Activated naive CD4-positive, alpha-beta T cell treated with anti-CD3 and anti-CD28 coated beads for 36 hours (primary cell): ENCODE measurements around the gene TLDC2. TPM values are rescaled to one million over a fixed set of nuclear protein-coding genes. Genes with fewer than 3 reads are reported as not detected.
A peak's percentile ranks its signal among the peaks of the same experiment; 100 is the strongest.

Experiments used
- CTCF ChIA-PET: fragments of 350-600 bp; sonication (Branson Sonifier 250); formaldehyde crosslinking; loops from one replicate; lab custom pipeline; 2021; ENCODE audit warnings: antibody characterized with exemption; lab: Charles Lee
- DNase-seq: peaks from one replicate; pipeline ENCODE4 v3.0.0-alpha.2; 2020
- H3K27ac Mint-ChIP-seq: one replicate; pipeline ENCODE4 v1.8.0; 2021; ENCODE audit warnings: mild to moderate bottlenecking, mixed read lengths
- H3K27me3 Mint-ChIP-seq: one replicate; pipeline ENCODE4 v1.8.0; 2021; ENCODE audit warnings: low read depth, mixed read lengths
- H3K36me3 Mint-ChIP-seq: one replicate; pipeline ENCODE4 v1.8.0; 2021; ENCODE audit warnings: low read depth, mixed read lengths
- H3K4me1 Mint-ChIP-seq: one replicate; pipeline ENCODE4 v1.8.0; 2021; ENCODE audit warnings: low read depth, mixed read lengths
- H3K4me3 Mint-ChIP-seq: one replicate; pipeline ENCODE4 v1.8.0; 2021; ENCODE audit warnings: mild to moderate bottlenecking, moderate library complexity, mixed read lengths
- H3K9me3 Mint-ChIP-seq: one replicate; pipeline ENCODE4 v1.8.0; 2021; ENCODE audit warnings: mixed read lengths
- intact Hi-C: fragments of 100-400 bp; cut with micrococcal nuclease; formaldehyde crosslinking; loops from one replicate; pipeline ENCODE4 v1.15.1; 2023
- total RNA-seq, 2 experiments: library from RNA; stranded (reverse); gene quantifications; one replicate each; pipeline ENCODE4 v1.2.3, GENCODE V29; 2021

Gene TLDC2
- total RNA-seq, result not detected

DNA sequence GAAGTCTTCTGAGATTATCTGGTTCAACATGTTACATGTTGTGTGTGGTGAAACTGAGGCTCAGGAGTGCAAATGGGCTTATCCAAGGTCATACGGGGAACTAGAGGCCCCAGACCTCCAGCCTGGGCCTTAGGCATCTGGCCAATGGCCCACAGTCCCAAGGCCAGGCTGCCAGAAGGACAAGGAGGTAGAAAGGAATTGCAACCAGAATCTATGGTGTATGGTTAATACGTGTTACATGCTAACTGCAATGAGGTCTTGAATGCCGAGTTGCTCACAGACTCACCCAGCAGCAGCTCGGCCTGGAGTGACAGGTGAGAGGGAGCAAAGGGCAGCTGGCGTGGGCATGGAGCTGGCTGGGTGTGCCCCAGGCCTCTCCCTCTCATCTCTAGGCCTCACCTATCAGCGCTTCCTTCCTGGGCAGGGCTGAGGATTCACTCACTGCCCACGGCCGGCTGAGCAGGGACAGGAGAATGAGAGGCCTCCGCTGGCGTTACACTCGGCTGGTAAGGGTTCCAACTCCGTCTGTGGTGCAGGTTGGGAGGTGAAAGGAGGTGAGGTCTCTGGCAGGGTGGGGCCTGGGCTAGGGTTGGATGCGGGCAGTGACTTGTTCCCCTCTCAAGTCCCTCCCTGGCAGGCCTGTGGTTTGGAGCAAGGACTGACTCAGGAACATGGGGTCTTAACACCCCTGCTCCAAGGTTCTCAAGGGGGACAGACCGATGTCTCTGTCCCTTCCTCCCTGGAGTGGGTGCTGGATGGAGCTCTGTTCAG, at the start of gene TLDC2:
Gene TLDC2, plus strand, starts transcription at position 437 of the 771 bp plus-strand sequence. Its CDS starts 37 bp downstream, at position 474.
- CTCF ChIA-PET, result interaction anchor here (0.6 to 1.1 kb wide), 2 partner anchors 12 to 120 kb away, joined by 3 read pairs; a partner anchor contains a TSS
- intact Hi-C loops, result no loop called here
- no peak within 1 kb of the TSS for H3K27ac Mint-ChIP-seq
- no peaks in the 10 kb centered on the region for H3K27me3 Mint-ChIP-seq
- H3K4me3 Mint-ChIP-seq, result no peak within 1 kb of the TSS
- DNase-seq, result no peak
- no peaks in the 10 kb centered on the region for H3K9me3 Mint-ChIP-seq
- no peaks in the 10 kb centered on the region for H3K36me3 Mint-ChIP-seq
- no peaks in the 10 kb centered on the region for H3K4me1 Mint-ChIP-seq

DNA sequence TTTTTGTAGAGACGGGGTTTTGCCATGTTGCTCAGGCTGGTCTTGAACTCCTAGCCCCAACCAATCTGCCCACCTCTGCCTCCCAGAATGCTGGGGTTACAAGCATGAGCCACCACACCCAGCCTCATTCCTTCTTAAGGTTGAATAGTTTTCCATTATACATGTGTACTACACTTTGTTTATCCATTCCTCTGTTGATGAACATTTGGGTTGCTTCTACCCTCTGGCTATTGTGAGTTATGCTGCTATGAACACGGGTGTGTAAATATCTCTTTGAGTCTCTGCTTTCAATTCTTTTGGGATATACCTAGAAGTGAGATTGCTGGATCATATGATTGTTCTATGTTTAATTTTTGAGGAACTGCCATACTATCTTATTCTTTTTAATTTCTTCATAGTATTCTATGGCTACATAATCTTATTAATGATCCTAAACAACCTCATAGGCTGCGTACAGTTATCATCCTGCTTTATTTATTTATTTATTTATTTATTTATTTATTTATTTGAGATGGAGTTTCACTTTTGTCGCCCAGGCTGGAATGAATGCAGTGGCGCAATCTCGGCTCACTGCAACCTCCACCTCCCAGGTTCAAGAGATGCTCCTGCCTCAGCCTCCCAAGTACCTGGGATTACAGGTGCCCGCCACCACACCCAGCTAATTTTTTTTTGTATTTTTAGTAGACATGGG, 49.2 kb upstream of the TLDC2 start:
- intact Hi-C loops, result no loop called here

DNA sequence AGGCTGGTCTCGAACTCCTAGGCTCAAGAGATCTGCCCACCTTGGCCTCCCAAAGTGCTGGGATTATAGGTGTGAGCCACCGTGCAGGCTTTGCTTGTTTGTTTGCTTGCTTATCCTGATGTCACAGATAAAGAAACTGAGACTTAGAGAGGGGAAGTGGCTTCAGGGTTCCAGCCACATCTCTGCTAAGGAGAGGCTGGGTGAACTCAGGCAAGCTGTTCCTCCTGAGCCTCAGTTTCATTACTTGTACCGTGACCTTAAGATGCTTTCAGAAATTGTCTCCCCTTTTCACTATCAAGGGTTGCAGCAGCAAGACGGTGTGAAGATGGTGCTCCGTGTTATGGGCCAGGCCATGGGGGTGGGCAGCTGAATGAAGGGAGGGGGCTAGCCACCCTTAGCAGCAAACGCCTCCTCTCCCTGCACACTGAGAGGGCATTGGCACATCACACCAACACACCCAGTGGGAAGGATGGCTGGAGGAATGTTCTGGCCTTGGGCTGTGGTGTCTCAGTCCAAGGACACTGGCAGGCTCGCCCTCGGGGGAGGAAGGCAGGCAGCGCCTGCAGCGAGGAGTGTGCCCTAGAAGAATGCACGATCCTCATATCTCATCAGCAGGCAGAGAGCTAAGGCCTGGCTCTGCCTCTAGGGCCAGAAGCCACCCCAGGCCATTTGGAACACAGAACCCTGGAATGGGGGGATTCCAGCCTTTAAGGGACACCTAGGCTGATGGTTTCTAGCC, 48.2 kb upstream of the TLDC2 start:
- no peak for DNase-seq
- no peak overlapping the region for H3K4me3 Mint-ChIP-seq
- H3K27ac Mint-ChIP-seq, result no peak overlapping the region
- intact Hi-C loops, result no loop called here
- CTCF ChIA-PET, result no interaction called here
- H3K27me3 Mint-ChIP-seq, result no peaks in the 10 kb centered on the region
- H3K9me3 Mint-ChIP-seq, result no peaks in the 10 kb centered on the region
- H3K36me3 Mint-ChIP-seq, result no peaks in the 10 kb centered on the region
- H3K4me1 Mint-ChIP-seq, result no peaks in the 10 kb centered on the region

More for the DNA sequence above, 49.2 kb upstream of the TLDC2 start:
- Mint-ChIP-seq H3K27me3 (no peaks in the 10 kb centered on the region), H3K27ac (no peak overlapping the region), H3K9me3 (no peaks in the 10 kb centered on the region), H3K4me1 (no peaks in the 10 kb centered on the region), H3K4me3 (no peak overlapping the region), H3K36me3 (no peaks in the 10 kb centered on the region)
- CTCF ChIA-PET, result no interaction called here
- DNase-seq, result no peak

DNA sequence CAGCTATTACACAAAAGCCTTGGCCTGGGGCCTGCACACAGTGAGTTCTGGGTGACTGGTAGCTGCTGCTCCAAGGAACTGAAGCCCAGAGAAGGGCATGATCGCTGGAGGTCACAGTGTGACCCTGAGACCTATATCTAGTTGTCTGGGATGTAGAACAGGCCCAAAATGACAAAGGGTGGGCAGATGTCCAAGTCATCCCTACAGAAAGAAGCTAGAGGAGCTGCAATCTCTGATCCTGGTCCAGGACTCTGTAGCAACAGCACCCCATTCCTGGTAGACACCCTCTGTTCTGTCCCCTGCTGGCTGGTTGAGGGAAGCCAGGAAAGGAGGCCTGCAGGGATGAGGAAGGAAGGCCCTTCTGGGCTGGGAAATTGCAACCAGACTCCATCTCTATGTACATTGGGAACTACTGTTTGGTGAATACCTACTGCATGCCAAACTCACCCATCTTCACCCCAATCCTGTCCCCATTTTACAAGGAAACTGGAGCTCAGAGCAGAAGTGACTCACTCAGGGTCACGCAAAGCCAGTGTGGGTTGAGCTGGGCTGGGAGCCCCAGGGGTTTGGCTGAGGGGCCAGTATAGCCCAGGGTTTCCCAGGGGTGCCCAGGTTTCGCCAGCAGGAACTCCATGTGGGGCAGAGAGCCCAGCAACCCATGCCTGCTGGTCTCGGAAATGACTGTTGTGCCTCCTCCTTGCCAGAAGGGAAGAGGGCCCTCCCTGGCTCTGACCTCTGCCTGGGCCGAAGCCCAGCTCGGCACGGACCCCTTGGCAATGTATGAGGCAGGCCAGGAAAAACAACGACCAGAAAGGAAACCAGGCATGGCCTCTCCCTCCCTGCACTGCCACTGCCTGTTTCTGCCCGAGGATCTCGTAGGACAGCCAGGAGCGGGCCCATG, 44.9 kb upstream of the TLDC2 start:
- H3K27me3 Mint-ChIP-seq, result no peaks in the 10 kb centered on the region
- CTCF ChIA-PET, result interaction anchor here (1.1 to 1.4 kb wide), 3 partner anchors 11 to 56 kb away, joined by 4 to 6 read pairs (median 4); no protein-coding TSS in a partner anchor
- no peak overlapping the region for H3K27ac Mint-ChIP-seq
- peaks cover 8% of the 10 kb centered on the region for H3K4me1 Mint-ChIP-seq
- H3K4me3 Mint-ChIP-seq, result no peak overlapping the region
- H3K36me3 Mint-ChIP-seq, result no peaks in the 10 kb centered on the region
- H3K9me3 Mint-ChIP-seq, result no peaks in the 10 kb centered on the region
- intact Hi-C loops, result no loop called here
- no peak for DNase-seq

DNA sequence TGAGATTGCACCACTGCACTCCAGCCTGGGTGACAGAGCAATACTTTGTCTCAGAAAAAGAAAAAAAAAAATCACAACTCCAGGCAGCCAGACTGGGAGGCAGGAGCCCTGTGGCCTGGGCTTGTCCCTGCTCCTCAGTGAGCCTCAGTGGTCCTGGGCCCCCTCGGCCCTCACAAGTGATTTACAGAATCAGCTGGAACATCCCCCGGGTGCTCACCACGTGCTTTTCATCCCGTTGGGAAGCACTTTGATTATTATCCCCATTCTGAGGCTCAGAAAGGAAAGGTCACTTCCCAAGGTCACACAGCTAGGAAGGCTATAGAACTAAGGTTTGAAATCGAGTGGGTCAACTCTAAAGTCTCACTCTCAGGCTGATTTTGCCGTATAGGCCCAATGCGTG, 43.1 kb upstream of the TLDC2 start:
- intact Hi-C loops, result no loop called here
- CTCF ChIA-PET, result interaction anchor here (3.6 kb wide), 1 partner anchor 24 kb away, joined by 16 read pairs; no protein-coding TSS in a partner anchor
- Mint-ChIP-seq H3K4me3 (no peak overlapping the region), H3K27ac (no peak overlapping the region), H3K27me3 (no peaks in the 10 kb centered on the region), H3K36me3 (no peaks in the 10 kb centered on the region), H3K9me3 (no peaks in the 10 kb centered on the region), H3K4me1 (peaks cover 14% of the 10 kb centered on the region)
- DNase-seq, result no peak

DNA sequence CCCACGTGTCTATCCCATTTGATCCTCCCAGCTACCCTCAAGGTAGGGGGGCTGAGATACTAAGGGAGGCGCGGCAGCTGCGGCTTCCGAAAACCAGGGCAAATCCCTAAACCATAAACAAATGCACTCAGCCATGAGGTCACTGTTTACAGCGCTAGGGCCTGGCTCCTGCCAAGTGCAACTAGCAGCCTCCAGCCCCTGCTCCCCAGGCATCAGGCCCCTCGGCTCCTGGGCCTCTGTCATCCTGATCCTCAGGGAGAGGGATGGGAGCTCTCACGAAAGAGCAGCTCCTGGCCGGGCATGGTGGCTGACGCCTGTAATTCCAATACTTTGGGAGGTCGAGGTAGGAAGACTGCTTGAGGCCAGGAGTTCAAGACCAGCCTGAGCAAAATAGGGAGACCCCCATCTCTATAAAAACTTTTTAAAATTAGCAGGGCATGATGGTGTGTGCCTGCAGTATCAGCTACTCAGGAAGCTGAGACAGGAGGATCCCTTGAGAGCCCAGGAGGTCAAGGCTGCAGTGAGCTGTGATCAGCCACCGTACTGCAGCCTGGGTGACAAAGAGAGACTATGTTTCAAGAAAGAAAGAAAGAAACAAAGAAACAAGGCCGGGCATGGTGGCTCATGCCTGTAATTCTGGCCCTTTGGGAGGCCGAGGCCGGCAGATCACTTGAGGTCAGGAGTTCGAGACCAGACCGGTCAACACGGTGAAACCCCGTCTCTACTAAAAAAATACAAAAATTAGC, 42.5 kb upstream of the TLDC2 start:
- Mint-ChIP-seq H3K4me3 (no peak overlapping the region), H3K36me3 (no peaks in the 10 kb centered on the region), H3K27ac (no peak overlapping the region), H3K4me1 (peaks cover 14% of the 10 kb centered on the region), H3K27me3 (no peaks in the 10 kb centered on the region), H3K9me3 (no peaks in the 10 kb centered on the region)
- CTCF ChIA-PET, result interaction anchor here (0.5 to 3.6 kb wide), 3 partner anchors 25 to 573 kb away, joined by 3 to 16 read pairs (median 5); no protein-coding TSS in a partner anchor
- intact Hi-C loops, result loop anchor here (2.0 kb wide), 2 partner anchors 23 to 31 kb away; no protein-coding TSS in a partner anchor
- DNase-seq, result no peak

DNA sequence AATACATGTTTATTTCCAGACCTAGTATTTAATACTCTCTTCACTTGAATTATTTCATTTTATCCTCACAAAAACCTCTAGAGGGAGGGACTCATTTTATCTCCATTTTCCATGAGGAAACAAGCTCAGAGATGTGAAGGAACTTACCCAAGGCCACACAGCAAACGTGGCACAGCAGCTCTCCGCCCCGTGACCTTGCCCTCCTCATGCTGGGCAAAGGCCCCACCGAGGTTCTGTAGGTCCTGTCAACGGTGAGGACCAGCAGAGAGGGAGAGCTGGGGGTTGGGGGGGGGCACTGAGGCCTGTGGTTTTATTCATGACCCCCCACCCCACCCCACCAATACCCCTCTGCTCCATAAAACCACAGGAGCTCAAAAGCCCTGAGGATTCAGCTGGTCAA, 40.9 kb upstream of the TLDC2 start:
- Mint-ChIP-seq H3K27ac (peak overlapping the region; percentile 46), H3K4me3 (peak overlapping the region; percentile 88), H3K4me1 (peaks cover 14% of the 10 kb centered on the region), H3K36me3 (no peaks in the 10 kb centered on the region), H3K27me3 (no peaks in the 10 kb centered on the region), H3K9me3 (no peaks in the 10 kb centered on the region)
- no peak for DNase-seq
- CTCF ChIA-PET, result interaction anchor here (0.6 to 3.6 kb wide), 14 partner anchors 13 to 344 kb away, joined by 3 to 16 read pairs (median 4); partner anchors contain the start of gene DSN1
- intact Hi-C loops, result loop anchor here (2.0 to 5.0 kb wide), 5 partner anchors 22 to 263 kb away; partner anchors contain the start of genes DSN1, RBL1 and TGIF2

DNA sequence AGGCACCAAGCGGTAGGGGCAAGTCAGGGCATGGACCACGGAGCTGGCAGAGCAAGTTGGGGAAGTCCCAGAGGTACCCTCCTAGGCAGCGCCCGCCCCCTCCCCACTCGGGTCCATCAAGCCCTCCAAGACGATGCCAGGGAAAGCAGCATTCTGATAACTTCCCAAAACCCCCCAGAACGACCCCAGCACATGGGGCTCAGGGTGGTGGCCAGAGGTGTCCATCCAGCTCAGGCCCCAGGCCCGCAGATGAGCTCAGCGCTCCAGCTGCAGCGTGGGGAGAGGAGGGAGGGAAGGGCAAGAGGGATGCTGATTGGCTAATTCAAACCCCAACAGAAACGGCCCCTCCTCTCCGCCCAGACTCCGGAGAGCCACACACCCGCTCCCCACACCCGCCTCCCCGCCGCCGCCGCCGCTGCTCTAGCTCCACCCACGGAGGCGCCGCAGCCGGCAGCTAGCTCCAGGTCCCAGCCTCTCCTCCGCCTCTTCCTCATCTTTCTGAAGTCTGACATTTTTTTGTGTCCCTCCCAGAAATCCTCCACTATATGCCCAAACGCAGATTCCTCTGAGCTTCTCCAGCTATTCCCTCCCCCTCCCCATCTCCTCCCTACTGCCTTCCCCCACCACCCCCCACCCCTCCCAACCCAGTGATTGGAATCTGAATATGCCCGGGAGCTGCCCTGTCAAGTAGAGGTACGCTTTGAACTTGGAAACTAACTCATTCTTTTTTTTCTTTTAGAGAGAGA, 40.3 kb upstream of the TLDC2 start:
- intact Hi-C loops, result loop anchor here (1.0 to 5.0 kb wide), 6 partner anchors 21 to 263 kb away; partner anchors contain the start of genes DSN1, RBL1 and TGIF2
- Mint-ChIP-seq H3K27me3 (no peaks in the 10 kb centered on the region), H3K27ac (peak overlapping the region; percentile 87)

DNA sequence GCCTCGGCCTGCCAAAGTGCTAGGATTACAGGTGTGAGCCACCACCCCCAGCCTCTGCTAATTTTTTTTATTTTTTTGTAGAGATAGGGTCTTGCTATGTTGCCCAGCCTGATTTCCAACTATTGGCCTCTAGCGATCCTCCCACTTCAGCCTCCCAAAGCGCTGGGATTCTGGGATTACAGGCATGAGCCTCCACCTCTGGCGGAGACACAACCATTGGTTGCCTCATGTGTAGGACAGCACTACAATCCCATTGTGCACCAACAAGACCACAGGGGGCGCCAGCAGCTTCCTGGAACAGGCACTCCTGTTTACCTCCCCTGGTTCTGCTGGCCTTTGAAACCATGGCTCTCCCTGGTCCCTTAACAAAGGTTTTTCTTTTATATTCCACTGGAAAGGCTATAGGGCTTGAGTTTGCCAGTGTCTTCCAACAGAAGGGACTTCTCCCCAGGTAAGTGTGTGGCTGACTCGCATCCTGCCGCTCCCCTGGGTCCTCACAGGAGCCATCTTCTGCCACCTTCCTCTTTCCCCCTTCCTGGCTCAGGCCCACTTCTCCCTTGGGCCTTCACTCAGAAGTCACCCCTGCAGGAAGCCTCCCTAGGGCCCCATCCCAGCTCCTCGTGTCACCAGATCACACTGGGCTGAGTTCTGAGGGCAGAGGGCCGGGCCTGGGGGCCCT, 39.2 kb upstream of the TLDC2 start:
- peak overlapping the region; percentile 30 for H3K27ac Mint-ChIP-seq
- H3K36me3 Mint-ChIP-seq, result no peaks in the 10 kb centered on the region
- intact Hi-C loops, result loop anchor here (1.0 to 5.0 kb wide), 4 partner anchors 51 to 264 kb away; partner anchors contain the start of genes DSN1, RBL1 and TGIF2
- DNase-seq, result peak; percentile 88
- H3K27me3 Mint-ChIP-seq, result no peaks in the 10 kb centered on the region
- CTCF ChIA-PET, result interaction anchor here (0.6 to 3.6 kb wide), 12 partner anchors 10 to 600 kb away, joined by 3 to 16 read pairs (median 4); partner anchors contain the start of gene DSN1
- H3K4me3 Mint-ChIP-seq, result peak overlapping the region; percentile 88
- no peaks in the 10 kb centered on the region for H3K9me3 Mint-ChIP-seq
- H3K4me1 Mint-ChIP-seq, result peaks cover 18% of the 10 kb centered on the region

More for the DNA sequence above, 40.3 kb upstream of the TLDC2 start:
- peaks cover 14% of the 10 kb centered on the region for H3K4me1 Mint-ChIP-seq
- peak overlapping the region; percentile 88 for H3K4me3 Mint-ChIP-seq
- H3K36me3 Mint-ChIP-seq, result no peaks in the 10 kb centered on the region
- H3K9me3 Mint-ChIP-seq, result no peaks in the 10 kb centered on the region
- peak; percentile 94 for DNase-seq
- CTCF ChIA-PET, result interaction anchor here (0.6 to 3.6 kb wide), 19 partner anchors 12 to 344 kb away, joined by 3 to 16 read pairs (median 4); partner anchors contain the start of gene DSN1
